Omental fat pad (tissue), 4 donors: ENCODE results near the gene METAP1D. TPM values are rescaled to one million over a fixed set of nuclear protein-coding genes. Genes with fewer than 3 reads are reported as not detected.

Experiments used
- ATAC-seq: fragments of 150-250 bp; one replicate; pipeline ENCODE4 v1.9.1; 2016; ENCODE audit warnings: mild to moderate bottlenecking, moderate library complexity; ENCODE audit not compliant: low FRiP score
- DNase-seq: peaks from one replicate; pipeline ENCODE4 v3.0.0-alpha.2; 2019; ENCODE audit warnings: low spot score
- total RNA-seq, 4 donors: library from RNA; depleted of rRNA; stranded (reverse); fragments of >200 nt; gene quantifications; one replicate each; pipeline ENCODE4 v1.1.0, GENCODE V29; 2016
- TF ChIP-seq, protein P1 (sequence below), 3 donors: fragments of 450-650 bp; IDR thresholded peaks; one replicate each; pipeline ENCODE4 v1.5.1; 2016 to 2017; ENCODE audit warnings: antibody characterized with exemption in 3 of 3, mild to moderate bottlenecking in 3 of 3, moderate library complexity in 2 of 3

The METAP1D gene
- total RNA-seq, 4 donors from 2014 or later = 5.4 to 9.6 (median 8.5) TPM

DNA sequence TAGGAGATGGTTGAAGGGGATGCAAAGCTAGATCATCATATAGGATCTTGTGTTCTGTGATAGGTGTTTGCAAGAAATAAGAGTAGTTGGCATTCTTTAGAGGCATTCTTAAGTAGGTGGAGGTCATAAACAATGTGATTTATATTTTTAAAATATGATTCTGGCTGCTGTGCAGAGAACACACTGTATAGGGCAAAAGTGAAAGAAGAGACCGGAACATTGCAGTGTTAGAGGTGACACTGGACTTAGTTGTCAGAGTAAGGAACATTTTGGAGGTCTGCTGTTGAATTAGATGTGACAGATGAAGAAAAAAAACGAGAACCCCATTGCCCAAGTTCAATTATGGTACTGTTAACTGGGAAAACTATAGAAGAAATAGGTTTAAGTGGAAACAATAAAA, 39.8 kb upstream of the METAP1D start:
- TF ChIP-seq, protein P1, sequence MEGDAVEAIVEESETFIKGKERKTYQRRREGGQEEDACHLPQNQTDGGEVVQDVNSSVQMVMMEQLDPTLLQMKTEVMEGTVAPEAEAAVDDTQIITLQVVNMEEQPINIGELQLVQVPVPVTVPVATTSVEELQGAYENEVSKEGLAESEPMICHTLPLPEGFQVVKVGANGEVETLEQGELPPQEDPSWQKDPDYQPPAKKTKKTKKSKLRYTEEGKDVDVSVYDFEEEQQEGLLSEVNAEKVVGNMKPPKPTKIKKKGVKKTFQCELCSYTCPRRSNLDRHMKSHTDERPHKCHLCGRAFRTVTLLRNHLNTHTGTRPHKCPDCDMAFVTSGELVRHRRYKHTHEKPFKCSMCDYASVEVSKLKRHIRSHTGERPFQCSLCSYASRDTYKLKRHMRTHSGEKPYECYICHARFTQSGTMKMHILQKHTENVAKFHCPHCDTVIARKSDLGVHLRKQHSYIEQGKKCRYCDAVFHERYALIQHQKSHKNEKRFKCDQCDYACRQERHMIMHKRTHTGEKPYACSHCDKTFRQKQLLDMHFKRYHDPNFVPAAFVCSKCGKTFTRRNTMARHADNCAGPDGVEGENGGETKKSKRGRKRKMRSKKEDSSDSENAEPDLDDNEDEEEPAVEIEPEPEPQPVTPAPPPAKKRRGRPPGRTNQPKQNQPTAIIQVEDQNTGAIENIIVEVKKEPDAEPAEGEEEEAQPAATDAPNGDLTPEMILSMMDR (IDR thresholded peaks at IDR 0.05) = no peak
- DNase-seq (no peak), ATAC-seq (no peak)

DNA sequence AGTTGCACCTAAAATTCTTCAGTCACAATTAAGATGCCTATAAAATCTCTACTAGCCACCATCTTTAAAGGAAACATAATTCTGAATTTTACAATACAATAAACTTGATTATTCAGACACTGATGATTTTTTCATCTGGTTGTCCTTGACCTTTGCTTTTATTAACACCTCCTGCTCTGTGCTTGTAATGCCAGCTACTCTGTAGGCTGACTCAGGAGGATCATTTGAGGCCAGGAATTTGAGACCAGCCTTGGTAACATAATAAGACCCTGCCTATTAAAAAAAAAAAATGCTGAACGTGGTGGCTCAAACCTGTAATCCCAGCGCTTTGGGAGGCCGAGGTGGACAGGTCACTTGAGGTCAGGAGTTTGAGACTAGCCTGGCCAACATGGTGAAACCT, 39.2 kb upstream of the METAP1D start:
- TF ChIP-seq, protein P1 (IDR thresholded peaks at IDR 0.05) = no peak
- ATAC-seq = no peak
- DNase-seq = no peak

DNA sequence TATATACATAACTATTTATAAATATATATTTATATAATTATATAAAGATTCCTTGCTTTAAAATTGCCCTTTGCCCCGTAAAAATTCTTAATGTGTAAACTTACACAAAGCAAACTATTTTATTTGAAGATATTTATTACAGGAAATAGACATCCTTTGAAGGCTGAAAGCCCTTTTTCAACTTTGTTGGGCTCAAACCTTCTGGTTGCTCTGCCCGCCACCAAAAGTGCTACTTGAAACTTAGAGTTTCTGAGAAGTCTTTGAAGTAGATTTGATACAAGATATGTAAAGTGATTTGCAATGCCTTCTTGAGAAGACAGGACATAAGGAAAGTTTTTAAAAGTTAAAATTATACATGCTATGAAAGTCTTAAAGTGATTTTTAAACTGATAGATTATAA, 36.6 kb upstream of the METAP1D start:
- DNase-seq (no peak), ATAC-seq (no peak)
- TF ChIP-seq, protein P1 (IDR thresholded peaks at IDR 0.05) = no peak

DNA sequence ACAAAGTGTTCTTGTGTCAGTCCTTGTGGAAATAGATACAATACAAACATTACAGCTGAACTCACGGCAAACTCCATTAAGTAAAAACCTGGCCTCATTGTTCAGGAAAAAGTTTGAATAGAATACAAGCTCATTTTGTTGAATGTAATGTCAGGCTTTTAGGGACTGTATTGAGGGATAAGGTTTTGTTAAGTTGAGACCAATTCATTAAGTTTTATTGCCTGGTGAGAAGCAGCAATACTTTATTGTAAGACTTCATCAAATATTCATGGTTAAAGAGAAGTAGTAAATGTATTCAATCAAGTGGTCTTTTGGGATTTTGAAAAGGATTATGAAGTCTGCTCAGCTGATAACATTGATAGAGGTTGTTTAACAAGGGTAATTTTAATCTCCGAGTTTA, 35.4 kb upstream of the METAP1D start:
- ATAC-seq = no peak
- TF ChIP-seq, protein P1 (IDR thresholded peaks at IDR 0.05) = no peak
- no peak for DNase-seq

DNA sequence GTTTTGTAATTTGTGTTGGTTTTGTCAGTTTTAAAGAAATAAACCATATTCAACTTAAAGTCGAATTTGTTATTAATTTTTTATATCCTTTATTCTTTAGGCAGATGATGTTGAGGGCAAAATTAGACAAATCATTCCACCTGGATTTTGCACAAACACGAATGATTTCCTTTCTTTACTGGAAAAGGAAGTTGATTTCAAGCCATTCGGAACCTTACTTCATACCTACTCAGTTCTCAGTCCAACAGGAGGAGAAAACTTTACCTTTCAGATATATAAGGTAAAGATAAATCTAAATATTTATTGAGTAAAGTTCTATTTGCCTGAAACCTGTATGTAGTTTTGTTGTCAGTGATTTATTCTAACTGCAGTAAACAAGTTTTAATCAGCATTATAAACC, 34.5 kb upstream of the METAP1D start:
- TF ChIP-seq, protein P1 (IDR thresholded peaks at IDR 0.05) = no peak
- no peak for DNase-seq
- ATAC-seq = no peak

DNA sequence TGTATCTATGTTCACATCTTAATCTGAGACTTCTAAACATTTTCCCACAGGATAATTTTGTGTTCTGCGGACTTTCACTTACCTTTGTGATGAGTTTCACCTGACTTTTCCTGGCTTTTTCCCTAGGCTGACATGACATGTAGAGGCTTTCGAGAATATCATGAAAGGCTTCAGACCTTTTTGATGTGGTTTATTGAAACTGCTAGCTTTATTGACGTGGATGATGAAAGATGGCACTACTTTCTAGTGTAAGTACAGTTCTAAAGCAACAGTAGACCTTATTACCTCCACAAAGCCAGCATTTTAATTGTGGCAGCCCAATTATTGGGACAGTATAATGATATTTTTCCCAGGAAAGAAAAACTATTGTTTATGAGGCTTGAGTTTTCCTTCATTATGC, 34.1 kb upstream of the METAP1D start:
- ATAC-seq = no peak
- TF ChIP-seq, protein P1 (IDR thresholded peaks at IDR 0.05) = no peak

DNA sequence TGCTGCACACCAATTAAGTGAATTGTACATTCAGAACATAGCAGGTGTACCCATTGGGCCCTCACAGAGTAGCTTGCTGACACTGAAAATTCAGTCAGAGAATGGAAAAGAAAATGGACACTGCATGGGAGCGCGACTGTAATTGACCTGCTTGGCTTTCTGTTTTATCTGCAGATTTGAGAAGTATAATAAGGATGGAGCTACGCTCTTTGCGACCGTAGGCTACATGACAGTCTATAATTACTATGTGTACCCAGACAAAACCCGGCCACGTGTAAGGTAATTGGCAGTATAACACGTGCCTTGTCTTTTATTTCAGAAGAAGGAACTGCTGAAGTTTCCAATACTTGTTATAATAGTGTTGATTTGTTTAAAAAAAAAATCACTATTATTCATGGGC, 33.5 kb upstream of the METAP1D start:
- TF ChIP-seq, protein P1 (IDR thresholded peaks at IDR 0.05) = no peak
- DNase-seq = no peak

More for the DNA sequence above, 34.1 kb upstream of the METAP1D start:
- DNase-seq = no peak

More for the DNA sequence above, 33.5 kb upstream of the METAP1D start:
- no peak for ATAC-seq
